ENCODE measurements around the gene SRP68. TPM values are rescaled to one million over a fixed set of nuclear protein-coding genes. Genes with fewer than 3 reads are reported as not detected.
"Not testable (repeated sequence)": the region's sequence is repeated elsewhere in the genome, so short reads cannot be mapped to it uniquely, and the experiment has no call there.

SRP68 gene
- total RNA-seq, 1 donor = 34.7 TPM

- Histone ChIP-seq H3K4me3 (ENCODE audit: low read length) (no peak overlapping the region), H3K9me3 (ENCODE audit: low read depth, low read length) (no peaks in the 10 kb centered on the region), H3K27me3 (ENCODE audit: insufficient read depth, low read length) (no peaks in the 10 kb centered on the region), H3K4me1 (ENCODE audit: insufficient read depth, low read length) (peaks cover 25% of the 10 kb centered on the region)
Observed at GRCh38 chr17:76048025-76048605, 24.2 kb downstream of the SRP68 start.

- H3K4me3 ChIP-seq (ENCODE audit: low read length) = no peak overlapping the region
- no peaks in the 10 kb centered on the region for H3K9me3 ChIP-seq (ENCODE audit: low read depth, low read length)
- no peaks in the 10 kb centered on the region for H3K27me3 ChIP-seq (ENCODE audit: insufficient read depth, low read length)
- H3K4me1 ChIP-seq (ENCODE audit: insufficient read depth, low read length) = peaks cover 25% of the 10 kb centered on the region
Observed at GRCh38 chr17:76046064-76046463, 26.3 kb downstream of the SRP68 start.

- H3K27me3 ChIP-seq (ENCODE audit: insufficient read depth, low read length); H3K9me3 ChIP-seq (ENCODE audit: low read depth, low read length); H3K4me3 ChIP-seq (ENCODE audit: low read length): not testable (repeated sequence)
- peaks cover 15% of the 10 kb centered on the region for H3K4me1 ChIP-seq (ENCODE audit: insufficient read depth, low read length)
Observed at GRCh38 chr17:76044475-76045007, 27.8 kb downstream of the SRP68 start.

GRCh38 chr17:76042868-76043267, 29.4 kb downstream of the SRP68 start:
- H3K27me3 ChIP-seq (ENCODE audit: insufficient read depth, low read length); H3K4me1 ChIP-seq (ENCODE audit: insufficient read depth, low read length): not testable (repeated sequence)

GRCh38 chr17:76040376-76040775, 31.9 kb downstream of the SRP68 start:
- H3K27me3 ChIP-seq (ENCODE audit: insufficient read depth, low read length) = no peaks in the 10 kb centered on the region

More at GRCh38 chr17:76042868-76043267, 29.4 kb downstream of the SRP68 start:
- H3K9me3 ChIP-seq (ENCODE audit: low read depth, low read length); H3K4me3 ChIP-seq (ENCODE audit: low read length): not testable (repeated sequence)

GRCh38 chr17:76039121-76039520, 33.2 kb downstream of the SRP68 start:
- Histone ChIP-seq H3K9me3 (ENCODE audit: low read depth, low read length) (no peaks in the 10 kb centered on the region), H3K4me1 (ENCODE audit: insufficient read depth, low read length) (no peaks in the 10 kb centered on the region)

More at GRCh38 chr17:76040376-76040775, 31.9 kb downstream of the SRP68 start:
- H3K9me3 ChIP-seq (ENCODE audit: low read depth, low read length) = no peaks in the 10 kb centered on the region
- H3K4me1 ChIP-seq (ENCODE audit: insufficient read depth, low read length) = no peaks in the 10 kb centered on the region
- no peak overlapping the region for H3K4me3 ChIP-seq (ENCODE audit: low read length)

GRCh38 chr17:76038050-76038449, 34.3 kb downstream of the SRP68 start:
- no peaks in the 10 kb centered on the region for H3K9me3 ChIP-seq (ENCODE audit: low read depth, low read length)
- H3K27me3 ChIP-seq (ENCODE audit: insufficient read depth, low read length) = no peaks in the 10 kb centered on the region
- no peak overlapping the region for H3K4me3 ChIP-seq (ENCODE audit: low read length)
- H3K4me1 ChIP-seq (ENCODE audit: insufficient read depth, low read length) = no peaks in the 10 kb centered on the region

More at GRCh38 chr17:76039121-76039520, 33.2 kb downstream of the SRP68 start:
- Histone ChIP-seq H3K4me3 (ENCODE audit: low read length) (no peak overlapping the region), H3K27me3 (ENCODE audit: insufficient read depth, low read length) (no peaks in the 10 kb centered on the region)

GRCh38 chr17:76036497-76037261, 35.6 kb downstream of the SRP68 start:
- Histone ChIP-seq H3K4me1 (ENCODE audit: insufficient read depth, low read length) (no peaks in the 10 kb centered on the region), H3K27me3 (ENCODE audit: insufficient read depth, low read length) (no peaks in the 10 kb centered on the region), H3K4me3 (ENCODE audit: low read length) (no peak overlapping the region), H3K9me3 (ENCODE audit: low read depth, low read length) (no peaks in the 10 kb centered on the region)

GRCh38 chr17:76034428-76035350, 37.6 kb downstream of the SRP68 start:
- H3K9me3 ChIP-seq (ENCODE audit: low read depth, low read length) = no peaks in the 10 kb centered on the region
- H3K4me1 ChIP-seq (ENCODE audit: insufficient read depth, low read length) = peaks cover 5% of the 10 kb centered on the region
- no peaks in the 10 kb centered on the region for H3K27me3 ChIP-seq (ENCODE audit: insufficient read depth, low read length)
- no peak overlapping the region for H3K4me3 ChIP-seq (ENCODE audit: low read length)

- Histone ChIP-seq H3K27me3 (ENCODE audit: insufficient read depth, low read length) (no peaks in the 10 kb centered on the region), H3K4me1 (ENCODE audit: insufficient read depth, low read length) (peaks cover 11% of the 10 kb centered on the region), H3K9me3 (ENCODE audit: low read depth, low read length) (no peaks in the 10 kb centered on the region), H3K4me3 (ENCODE audit: low read length) (no peak overlapping the region)
Observed at GRCh38 chr17:76033139-76033538, 39.2 kb downstream of the SRP68 start.

- Histone ChIP-seq H3K4me3 (ENCODE audit: low read length) (no peak overlapping the region), H3K27me3 (ENCODE audit: insufficient read depth, low read length) (no peaks in the 10 kb centered on the region), H3K4me1 (ENCODE audit: insufficient read depth, low read length) (peaks cover 11% of the 10 kb centered on the region), H3K9me3 (ENCODE audit: low read depth, low read length) (no peaks in the 10 kb centered on the region)
Observed at GRCh38 chr17:76032780-76033108, 39.6 kb downstream of the SRP68 start.

GRCh38 chr17:76032073-76032779, 40.1 kb downstream of the SRP68 start:
- H3K27me3 ChIP-seq (ENCODE audit: insufficient read depth, low read length) = no peaks in the 10 kb centered on the region
- peaks cover 11% of the 10 kb centered on the region for H3K4me1 ChIP-seq (ENCODE audit: insufficient read depth, low read length)
- no peaks in the 10 kb centered on the region for H3K9me3 ChIP-seq (ENCODE audit: low read depth, low read length)
- H3K4me3 ChIP-seq (ENCODE audit: low read length) = no peak overlapping the region

GRCh38 chr17:76027159-76027839, 45.0 kb downstream of the SRP68 start, which contains the start of gene EVPL:
EVPL (minus strand) TSS chr17:76027306; CDS start chr17:76027198, 108 bp downstream.
- Histone ChIP-seq H3K9me3 (ENCODE audit: low read depth, low read length) (no peaks in the 10 kb centered on the region), H3K27me3 (ENCODE audit: insufficient read depth, low read length) (no peaks in the 10 kb centered on the region), H3K4me1 (ENCODE audit: insufficient read depth, low read length) (peaks cover 11% of the 10 kb centered on the region), H3K4me3 (ENCODE audit: low read length) (no peak within 1 kb of the TSS)

- no peak overlapping the region for H3K4me3 ChIP-seq (ENCODE audit: low read length)
- no peaks in the 10 kb centered on the region for H3K27me3 ChIP-seq (ENCODE audit: insufficient read depth, low read length)
- peaks cover 11% of the 10 kb centered on the region for H3K4me1 ChIP-seq (ENCODE audit: insufficient read depth, low read length)
- H3K9me3 ChIP-seq (ENCODE audit: low read depth, low read length) = no peaks in the 10 kb centered on the region
Observed at GRCh38 chr17:76026714-76027158, 45.6 kb downstream of the SRP68 start.
